ENCODE data around the gene DNAJB9.

Gene DNAJB9

GRCh38 chr7:108611268-108611667, 41.6 kb downstream of the DNAJB9 start:
- no peak for DNase-seq

- DNase-seq = no peak
These were observed 43.7 kb downstream of the DNAJB9 start for GRCh38 chr7:108613147-108613948.

DNA sequence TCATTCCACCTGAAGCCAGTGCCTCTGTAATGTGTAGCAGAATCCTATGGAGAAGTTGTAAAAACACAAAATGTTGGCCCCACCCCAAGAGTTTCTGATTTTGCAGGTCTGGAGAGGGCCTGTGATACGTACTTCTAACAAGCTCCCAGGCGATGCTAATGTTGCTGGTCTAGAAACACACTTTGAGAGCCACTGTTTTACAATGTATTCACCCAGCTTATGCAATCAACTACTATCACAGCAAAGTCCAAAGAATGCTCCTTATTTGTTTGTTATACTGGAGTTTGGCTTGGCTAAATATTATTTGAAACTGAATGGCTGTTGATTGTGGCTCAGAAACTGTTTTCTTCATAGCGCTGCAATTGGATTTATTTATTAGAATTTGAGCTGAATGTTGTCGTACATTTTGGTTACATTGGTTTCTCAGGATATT, 44.3 kb downstream of the DNAJB9 start:
- DNase-seq = no peak

GRCh38 chr7:108614896-108615295, 45.2 kb downstream of the DNAJB9 start:
- DNase-seq = no peak

- DNase-seq = no peak
These were observed 48.4 kb downstream of the DNAJB9 start for GRCh38 chr7:108618056-108618455.

- DNase-seq = no peak
These were observed 53.5 kb downstream of the DNAJB9 start for GRCh38 chr7:108623220-108623619.

Data from bone marrow (tissue), 2 donors.